Hindlimb muscle (tissue), 1 donor: ENCODE results near the gene ZNF398. TPM values are rescaled to one million over a fixed set of nuclear protein-coding genes. Genes with fewer than 3 reads are reported as not detected.
"Not testable (repeated sequence)": the region's sequence is repeated elsewhere in the genome, so short reads cannot be mapped to it uniquely, and the experiment has no call there.

Experiments
- DNase-seq: peaks from one replicate; pipeline ENCODE4 v3.0.0-alpha.2; 2013
- polyA plus RNA-seq: library from polyadenylated mRNA; unstranded; fragments of 120-200 nt; gene quantifications from one replicate; pipeline ENCODE4 v1.2.1, GENCODE V29; 2013; ENCODE audit not compliant: insufficient read length

The ZNF398 gene
- polyA plus RNA-seq, 1 donor, result 7.3 TPM

DNA sequence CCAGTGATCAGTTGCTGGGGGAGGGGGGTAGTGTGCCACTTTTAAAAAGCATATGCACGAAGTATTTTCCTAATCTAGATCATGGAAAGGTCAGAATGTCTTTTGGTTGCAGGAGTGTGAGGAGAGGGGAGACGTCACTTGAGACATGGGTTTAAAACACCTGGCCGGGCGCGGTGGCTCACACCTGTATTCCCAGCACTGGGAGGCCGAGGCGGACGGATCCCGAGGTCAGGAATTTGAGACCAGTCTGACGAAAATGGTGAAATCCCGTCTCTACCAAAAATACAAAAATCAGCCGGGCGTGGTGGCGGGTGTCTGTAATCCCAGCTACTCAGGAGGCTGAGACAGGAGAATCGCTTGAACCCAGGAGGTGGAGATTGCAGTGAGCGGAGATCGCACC, 79.1 kb downstream of the ZNF398 start:
- DNase-seq, result not testable (repeated sequence)

DNA sequence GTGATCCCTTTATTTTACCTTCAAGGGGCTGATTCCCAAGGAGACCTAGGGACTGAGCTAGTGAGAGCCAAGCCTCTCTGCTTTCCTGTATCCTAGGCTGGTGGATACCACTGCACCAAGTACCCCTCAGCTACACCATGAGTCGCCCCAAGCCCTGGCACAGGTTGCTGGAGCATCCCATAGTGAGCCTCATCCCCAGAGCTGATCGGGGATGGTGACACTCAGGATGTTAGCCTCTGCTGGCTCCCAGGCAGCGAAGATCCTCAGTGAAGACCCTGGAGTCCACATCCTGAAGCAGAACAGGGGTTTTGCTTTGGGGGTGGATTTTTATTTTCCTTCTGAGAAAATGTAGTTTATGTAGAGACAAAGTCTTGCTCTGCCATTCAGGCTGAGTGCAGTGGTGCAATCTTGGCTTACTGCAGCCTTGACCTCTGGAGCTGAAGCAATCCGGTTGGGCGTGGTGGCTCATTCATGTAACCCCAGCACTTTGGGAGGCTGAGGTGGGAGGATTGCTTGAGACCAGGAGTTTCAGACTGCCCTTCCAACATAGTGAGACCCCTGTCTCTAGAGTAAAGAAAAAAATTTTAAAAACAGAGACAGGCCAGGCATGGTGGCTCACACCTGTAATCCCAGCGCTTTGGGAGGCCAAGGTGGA, 79.7 kb downstream of the ZNF398 start:
- DNase-seq, result no peak

DNA sequence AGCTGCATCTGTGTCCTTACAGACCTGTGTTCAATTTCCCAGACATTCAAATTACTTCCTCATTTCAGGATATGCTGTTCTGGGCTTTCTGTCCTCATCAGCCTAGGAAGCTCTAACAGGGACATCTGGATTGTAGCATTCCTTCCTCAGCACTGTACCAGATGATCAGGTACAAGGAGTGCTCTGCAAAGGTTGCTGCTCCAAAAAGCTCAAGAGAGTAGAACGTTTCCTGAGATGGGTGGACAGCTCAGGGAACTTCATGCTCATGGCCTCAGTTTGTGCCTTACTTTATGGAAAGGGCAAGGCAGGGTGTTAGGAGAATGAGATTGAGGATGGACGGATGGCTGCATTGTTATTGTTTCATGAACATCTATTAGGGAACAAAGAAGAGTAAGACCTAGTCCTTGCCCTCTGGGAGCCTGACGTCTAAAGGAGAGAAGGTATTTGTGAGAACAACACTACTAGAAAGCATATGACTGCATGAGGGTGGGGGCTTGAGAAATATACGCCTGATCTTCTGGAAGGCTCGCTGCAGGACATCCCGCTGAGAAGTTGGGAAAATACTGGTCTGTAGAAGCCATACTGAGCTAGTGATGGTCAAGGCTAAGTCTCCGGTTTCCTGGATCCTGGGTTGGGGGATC, 81.7 kb downstream of the ZNF398 start:
- DNase-seq, result no peak

DNA sequence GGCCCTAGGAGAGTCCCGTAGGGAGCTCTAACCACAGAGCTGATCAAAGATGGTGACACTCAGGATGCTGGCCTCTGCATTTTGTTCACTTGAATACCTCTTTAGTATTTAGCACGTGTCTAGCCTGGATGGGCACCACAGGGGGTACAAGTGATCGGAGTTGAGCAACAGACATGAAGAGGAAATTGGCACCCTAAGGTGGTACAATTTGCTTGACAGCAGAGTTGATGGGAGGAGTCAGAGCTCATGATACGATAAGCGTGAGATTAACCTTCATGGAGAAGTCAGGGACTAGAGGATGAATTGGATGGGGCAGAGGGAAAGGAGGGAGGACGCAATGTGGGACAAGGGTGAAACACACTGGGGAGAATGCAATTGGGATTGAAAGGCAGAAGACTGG, 82.3 kb downstream of the ZNF398 start:
- DNase-seq, result no peak

DNA sequence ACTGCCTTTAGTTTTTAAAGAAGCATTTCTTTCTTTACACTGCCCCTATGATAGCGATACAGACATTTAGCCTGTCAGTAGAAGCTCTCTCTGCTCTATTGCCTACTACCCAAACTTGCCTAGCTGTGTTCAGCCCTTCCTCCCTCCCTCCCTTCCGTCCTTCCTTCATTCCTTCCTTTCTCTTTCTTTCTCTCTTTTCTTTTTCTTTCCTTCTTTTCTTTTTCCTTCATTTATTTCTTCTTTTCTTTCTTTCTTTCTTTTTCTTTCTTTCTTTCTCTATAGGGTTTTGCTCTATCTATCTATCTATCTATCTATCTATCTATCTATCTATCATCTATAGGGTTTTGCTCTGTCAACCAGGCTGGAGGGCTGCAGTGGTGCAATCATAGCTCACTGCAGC, 85.1 kb downstream of the ZNF398 start:
- no peak for DNase-seq

Other genes starting within 250 kb of the ZNF398 start
- gene PDIA4, start 118.9 kb upstream of the ZNF398 start, polyA plus RNA-seq, result 55.7 TPM
- 4.4 TPM for gene ZNF786, start 56.7 kb upstream of the ZNF398 start, polyA plus RNA-seq
- gene ZNF425, start 21.1 kb upstream of the ZNF398 start, polyA plus RNA-seq, result 4.5 TPM
- gene ZNF282, start 48.1 kb downstream of the ZNF398 start, polyA plus RNA-seq, result 21.7 TPM
- 9.9 TPM for gene ZNF212, start 92.2 kb downstream of the ZNF398 start, polyA plus RNA-seq
- 14.1 TPM for gene ZNF783, start 114.7 kb downstream of the ZNF398 start, polyA plus RNA-seq